HEK293 (cell line): Measurements from ENCODE around the gene KCNQ1.

ENCODE experiments used
- CTCF ChIA-PET: fragments of 350-600 bp; formaldehyde crosslinking; extraction: SDS; loops from one replicate; lab custom pipeline; 2021; ENCODE audit warnings: antibody characterized with exemption; lab: Yijun Ruan, JAX
- POLR2A ChIA-PET: fragments of 300-600 bp; formaldehyde crosslinking; extraction: SDS; loops from one replicate; lab custom pipeline; 2020; ENCODE audit warnings: antibody characterized with exemption, inconsistent platforms; lab: Yijun Ruan, JAX
- H3K27ac ChIP-seq: fragments of 200-500 bp; sonication (Bioruptor generic); 2 replicates; pipeline ENCODE4 v1.5.1; 2014; ENCODE audit warnings: low read depth, low read length, control low read depth, inconsistent platforms; ENCODE audit errors: extremely low read depth
- H3K36me3 ChIP-seq, 2 experiments: fragments of 200-500 bp in 1 of 2; sonication (Bioruptor generic) in 1 of 2; 1 replicate in 1 of 2; 2 replicates in 1 of 2; pipeline ENCODE4 v1.5.1; 2014 to 2017; ENCODE audit warnings: inconsistent platforms in 2 of 2, low read length in 2 of 2; ENCODE audit not compliant: control insufficient read depth in 2 of 2, insufficient read depth in 1 of 2
- H3K4me1 ChIP-seq: fragments of 200-500 bp; sonication (Bioruptor generic); 2 replicates; pipeline ENCODE4 v1.5.1; 2014; ENCODE audit warnings: mild to moderate bottlenecking, low read length, inconsistent platforms; ENCODE audit not compliant: control insufficient read depth, insufficient read depth
- H3K4me3 ChIP-seq: 2 replicates; pipeline ENCODE4 v1.5.1; 2011; ENCODE audit warnings: low read depth, mild to moderate bottlenecking, control low read depth, low read length, moderate library complexity
- H3K9me3 ChIP-seq: fragments of 200-500 bp; sonication (Bioruptor generic); 2 replicates; pipeline ENCODE4 v1.5.1; 2014; ENCODE audit warnings: low read depth, low read length, inconsistent platforms; ENCODE audit not compliant: control insufficient read depth, insufficient read depth
- AEBP2 ChIP-seq: fragments of 450-650 bp; formaldehyde crosslinking; IDR thresholded peaks from 2 replicates; pipeline ENCODE4 v1.5.1; 2016; ENCODE audit warnings: missing biosample characterization, missing genetic modification characterization, borderline replicate concordance
- EGR2 ChIP-seq: fragments of 450-650 bp; formaldehyde crosslinking; IDR thresholded peaks from 2 replicates; pipeline ENCODE4 v1.5.1; 2016; ENCODE audit warnings: low read depth, missing biosample characterization, missing genetic modification characterization
- GFI1B ChIP-seq: fragments of 450-650 bp; formaldehyde crosslinking; IDR thresholded peaks from 2 replicates; pipeline ENCODE4 v1.5.1; 2016; ENCODE audit warnings: missing biosample characterization, missing genetic modification characterization
- KLF9 ChIP-seq: fragments of 450-650 bp; formaldehyde crosslinking; IDR thresholded peaks from 2 replicates; pipeline ENCODE4 v1.5.1; 2016; ENCODE audit warnings: missing biosample characterization, missing genetic modification characterization, low read depth
- MEIS1 ChIP-seq: sonication (generic); formaldehyde crosslinking; IDR thresholded peaks from 2 replicates; pipeline ENCODE4 v1.8.1; 2022; ENCODE audit warnings: missing genetic modification reagents, mild to moderate bottlenecking, borderline replicate concordance
- OVOL3 ChIP-seq: fragments of 450-650 bp; formaldehyde crosslinking; IDR thresholded peaks from 2 replicates; pipeline ENCODE4 v1.5.1; 2016; ENCODE audit warnings: missing biosample characterization, missing genetic modification characterization
- RBAK ChIP-seq: fragments of 450-650 bp; formaldehyde crosslinking; IDR thresholded peaks from 2 replicates; pipeline ENCODE4 v1.5.1; 2016; ENCODE audit warnings: missing biosample characterization, missing genetic modification characterization
- TSHZ1 ChIP-seq: fragments of 450-650 bp; formaldehyde crosslinking; IDR thresholded peaks from 2 replicates; pipeline ENCODE4 v1.5.1; 2016; ENCODE audit warnings: missing biosample characterization, missing genetic modification characterization, borderline replicate concordance
- WT1 ChIP-seq: fragments of 450-650 bp; formaldehyde crosslinking; IDR thresholded peaks from 2 replicates; pipeline ENCODE4 v1.5.1; 2016; ENCODE audit warnings: missing biosample characterization, missing genetic modification characterization
- ZNF184 ChIP-seq: fragments of 450-650 bp; IDR thresholded peaks from 2 replicates; pipeline ENCODE4 v1.5.1; 2018; ENCODE audit warnings: missing biosample characterization, mild to moderate bottlenecking, missing genetic modification characterization
- ZNF19 ChIP-seq: fragments of 450-650 bp; formaldehyde crosslinking; IDR thresholded peaks from 2 replicates; pipeline ENCODE4; 2016; ENCODE audit warnings: missing biosample characterization, missing genetic modification characterization, low read depth
- ZNF202 ChIP-seq: fragments of 450-650 bp; formaldehyde crosslinking; IDR thresholded peaks from 2 replicates; pipeline ENCODE4 v1.5.1; 2016; ENCODE audit warnings: missing biosample characterization, missing genetic modification characterization, borderline replicate concordance
- ZNF221 ChIP-seq: fragments of 450-650 bp; formaldehyde crosslinking; IDR thresholded peaks from 2 replicates; pipeline ENCODE4 v1.5.1; 2017; ENCODE audit warnings: missing biosample characterization, missing genetic modification characterization, borderline replicate concordance
- ZNF362 ChIP-seq: fragments of 450-650 bp; formaldehyde crosslinking; IDR thresholded peaks from 2 replicates; pipeline ENCODE4 v1.5.1; 2016; ENCODE audit warnings: missing biosample characterization, missing genetic modification characterization
- ZNF37A ChIP-seq: fragments of 450-650 bp; IDR thresholded peaks from 2 replicates; pipeline ENCODE4 v1.5.1; 2018; ENCODE audit warnings: missing biosample characterization, missing genetic modification characterization
- ZNF433 ChIP-seq: fragments of 450-650 bp; formaldehyde crosslinking; IDR thresholded peaks from 2 replicates; pipeline ENCODE4 v1.5.1; 2016; ENCODE audit warnings: missing biosample characterization, missing genetic modification characterization, low read depth
- ZNF48 ChIP-seq: fragments of 450-650 bp; formaldehyde crosslinking; IDR thresholded peaks from 2 replicates; pipeline ENCODE4 v1.5.1; 2016; ENCODE audit warnings: missing biosample characterization, missing genetic modification characterization
- ZNF501 ChIP-seq: fragments of 450-650 bp; formaldehyde crosslinking; IDR thresholded peaks from 2 replicates; pipeline ENCODE4 v1.5.1; 2016; ENCODE audit warnings: missing biosample characterization, missing genetic modification characterization
- ZNF555 ChIP-seq: fragments of 450-650 bp; formaldehyde crosslinking; conservative IDR thresholded peaks from 2 replicates; pipeline ENCODE4 v1.5.1; 2017; ENCODE audit warnings: missing biosample characterization, mild to moderate bottlenecking, missing genetic modification characterization, inconsistent platforms
- ZNF571 ChIP-seq: fragments of 450-650 bp; formaldehyde crosslinking; IDR thresholded peaks from 2 replicates; pipeline ENCODE4 v1.5.0; 2017; ENCODE audit warnings: missing biosample characterization, missing genetic modification characterization
- TF ChIP-seq, protein P1 (sequence below): fragments of 450-650 bp; formaldehyde crosslinking; optimal IDR thresholded peaks from 2 replicates; pipeline ENCODE3; 2016; ENCODE audit warnings: missing biosample characterization, mild to moderate bottlenecking, missing genetic modification characterization

KCNQ1 gene

DNA sequence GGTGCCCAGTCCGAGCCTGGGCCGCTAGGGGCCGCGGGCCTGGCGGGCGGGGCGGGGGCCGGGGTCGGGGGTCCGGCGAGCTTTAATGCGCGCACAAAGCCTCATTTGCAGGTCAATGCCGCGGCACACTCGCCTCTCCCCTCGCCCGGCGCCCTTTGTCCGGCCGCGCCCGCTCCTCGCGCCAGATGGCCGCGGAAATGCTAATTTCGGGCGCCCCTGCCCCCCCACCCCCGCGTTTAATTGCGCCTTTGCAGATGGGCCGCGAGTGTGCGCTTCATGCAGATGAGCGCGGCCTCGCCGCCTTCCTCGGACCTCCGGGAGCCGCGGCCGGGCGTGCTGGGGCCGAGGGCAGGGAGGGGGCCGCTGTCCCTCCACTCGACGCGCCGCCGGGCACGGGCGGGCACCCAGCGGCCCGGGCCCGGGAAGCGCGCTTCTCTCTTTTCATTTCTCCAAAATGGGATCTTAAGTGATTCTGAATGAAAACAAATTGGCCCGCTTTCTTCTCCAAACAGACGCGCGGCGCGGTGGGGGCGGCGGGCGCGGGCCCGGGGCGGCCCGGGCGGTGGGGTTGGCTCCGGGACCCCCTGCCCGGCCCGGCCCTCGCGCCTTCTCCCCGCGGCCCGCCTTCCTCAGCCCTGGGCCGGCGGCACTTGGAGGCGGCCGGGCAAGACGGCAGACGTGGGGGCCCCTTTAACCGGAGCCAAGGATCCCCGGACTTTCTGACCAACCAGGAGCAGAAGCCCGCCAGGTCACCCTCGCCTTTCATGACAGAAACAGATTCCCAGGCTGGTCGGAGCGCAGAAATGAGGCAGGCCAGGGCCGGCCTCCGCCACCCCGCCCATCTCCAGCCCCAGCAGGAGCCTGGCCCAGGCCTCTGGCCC, 417.8 kb downstream of the KCNQ1 start (continued):
- TF ChIP-seq, protein P1, sequence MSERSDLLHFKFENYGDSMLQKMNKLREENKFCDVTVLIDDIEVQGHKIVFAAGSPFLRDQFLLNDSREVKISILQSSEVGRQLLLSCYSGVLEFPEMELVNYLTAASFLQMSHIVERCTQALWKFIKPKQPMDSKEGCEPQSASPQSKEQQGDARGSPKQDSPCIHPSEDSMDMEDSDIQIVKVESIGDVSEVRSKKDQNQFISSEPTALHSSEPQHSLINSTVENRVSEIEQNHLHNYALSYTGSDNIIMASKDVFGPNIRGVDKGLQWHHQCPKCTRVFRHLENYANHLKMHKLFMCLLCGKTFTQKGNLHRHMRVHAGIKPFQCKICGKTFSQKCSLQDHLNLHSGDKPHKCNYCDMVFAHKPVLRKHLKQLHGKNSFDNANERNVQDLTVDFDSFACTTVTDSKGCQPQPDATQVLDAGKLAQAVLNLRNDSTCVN (tag by site-specific recombination), result no peak
- TF ChIP-seq ZNF555, result no peak
- TF ChIP-seq KLF9 (tag by site-specific recombination), result no peak
- no peak for TF ChIP-seq WT1 (tag by site-specific recombination)
- no peak for TF ChIP-seq ZNF362 (tag by site-specific recombination)

- CTCF ChIA-PET, result no interaction called here
- TF ChIP-seq ZNF221 (tag by site-specific recombination) (no peak), TSHZ1 (tag by site-specific recombination) (no peak), ZNF184 (no peak), RBAK (tag by site-specific recombination) (no peak), ZNF19 (tag by site-specific recombination) (no peak), GFI1B (tag by site-specific recombination) (no peak), MEIS1 (CRISPR knock-in tag) (no peak), ZNF48 (no peak), ZNF202 (tag by site-specific recombination) (no peak), ZNF433 (no peak), OVOL3 (tag by site-specific recombination) (no peak), EGR2 (no peak), ZNF571 (tag by site-specific recombination) (no peak), ZNF37A (tag by site-specific recombination) (no peak)
- Histone ChIP-seq H3K9me3 (no peaks in the 10 kb centered on the region), H3K4me3 (no peak overlapping the region), H3K36me3 (no peaks in the 10 kb centered on the region), H3K4me1 (no peaks in the 10 kb centered on the region), H3K27ac (no peak overlapping the region)
- POLR2A ChIA-PET, result no interaction called here
Measured at GRCh38 chr11:2863276-2863618, 418.4 kb downstream of the KCNQ1 start.

DNA sequence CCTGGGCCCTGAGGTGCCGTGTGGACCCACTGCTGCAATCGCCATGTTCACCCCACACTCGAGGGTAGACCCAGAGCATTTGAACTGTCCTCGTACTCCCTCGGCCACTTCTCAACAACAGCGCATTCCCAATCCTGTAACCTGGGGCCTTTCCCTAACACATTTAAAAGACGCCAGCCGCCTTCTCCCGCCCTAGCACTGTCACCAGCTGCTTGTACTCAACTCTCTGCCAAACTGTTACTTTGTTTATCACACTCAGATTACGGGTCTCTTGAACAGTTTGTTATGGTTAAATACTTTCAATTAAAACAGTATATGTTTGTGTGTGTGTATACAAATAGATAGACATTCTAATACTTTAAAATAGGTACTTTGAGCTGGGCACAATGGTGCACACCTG, 420.1 kb downstream of the KCNQ1 start:
- TF ChIP-seq AEBP2 (tag by site-specific recombination) (no peak), ZNF501 (tag by site-specific recombination) (no peak)
- Histone ChIP-seq H3K36me3 (no peaks in the 10 kb centered on the region), H3K4me3 (no peak overlapping the region), H3K9me3 (no peaks in the 10 kb centered on the region), H3K27ac (no peak overlapping the region), H3K4me1 (no peaks in the 10 kb centered on the region)
- ChIA-PET CTCF (no interaction called here), POLR2A (no interaction called here)
